Measurements from ENCODE around the gene SULF2. TPM values are rescaled to one million over a fixed set of nuclear protein-coding genes. Genes with fewer than 3 reads are reported as not detected.

SULF2 gene
- total RNA-seq, 2 donors from 2014 or later = 2.1 TPM; not detected in 1

DNA sequence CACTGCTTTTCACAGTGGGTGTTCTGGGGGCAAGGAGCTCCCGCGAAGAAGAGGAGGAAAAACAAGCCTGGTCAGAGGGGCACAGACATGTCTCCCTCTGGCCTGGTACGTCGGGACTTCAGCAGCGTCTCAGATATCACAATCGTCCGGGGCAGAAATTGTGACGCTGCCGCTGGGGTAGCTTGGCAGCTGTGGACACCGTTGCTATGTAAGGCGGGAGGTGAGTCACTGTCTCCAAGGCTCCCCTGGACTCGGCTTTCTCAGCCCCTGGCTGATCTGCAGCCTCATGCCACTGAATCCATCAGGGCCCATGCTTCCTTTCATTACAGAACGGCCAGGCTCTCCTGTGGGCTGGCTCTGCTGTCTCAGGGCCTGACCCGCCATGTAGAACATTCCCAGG, 98.7 kb downstream of the SULF2 start:
- Mint-ChIP-seq H3K27me3 (peaks cover 16 to 24% of the 10 kb centered on the region in 2 donors), H3K9me3 (no peaks in the 10 kb centered on the region), H3K4me3 (no peak overlapping the region), H3K36me3 (no peaks in the 10 kb centered on the region), H3K27ac (no peak overlapping the region), H3K4me1 (ENCODE audit: low read depth in 2 of 2) (no peaks in the 10 kb centered on the region)
- peak; percentile 35 for DNase-seq (ENCODE audit: low spot score)
- ATAC-seq = no peak

GRCh38 chr20:47684306-47685080, 100.8 kb downstream of the SULF2 start:
- peaks cover 6 to 7% of the 10 kb centered on the region in 2 donors for H3K27me3 Mint-ChIP-seq
- DNase-seq (ENCODE audit: low spot score) (peak; percentile 41), ATAC-seq (no peak)
- no peak overlapping the region for H3K27ac Mint-ChIP-seq
- no peaks in the 10 kb centered on the region for H3K4me1 Mint-ChIP-seq (ENCODE audit: low read depth in 2 of 2)
- H3K9me3 Mint-ChIP-seq = no peaks in the 10 kb centered on the region
- H3K4me3 Mint-ChIP-seq = no peak overlapping the region
- H3K36me3 Mint-ChIP-seq = no peaks in the 10 kb centered on the region

DNA sequence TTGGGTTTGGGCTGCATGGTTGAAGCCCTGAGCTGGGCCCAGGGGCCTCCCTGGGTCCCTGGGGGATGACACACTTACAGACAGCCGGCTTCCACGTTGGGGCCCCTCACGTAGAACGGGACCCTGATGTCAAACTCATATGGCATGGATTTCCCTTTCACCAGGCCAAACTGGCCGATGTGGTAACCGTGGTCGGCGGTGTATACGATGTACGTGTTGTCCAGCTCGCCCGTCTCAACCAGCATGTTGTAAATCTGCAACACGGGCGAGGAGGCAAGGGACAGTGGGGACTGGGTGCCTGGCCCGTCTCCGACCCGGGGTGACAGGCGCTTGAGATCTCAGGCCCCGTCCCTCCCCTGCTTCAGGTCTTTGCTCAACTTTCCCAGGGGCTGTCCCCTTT, 102.4 kb downstream of the SULF2 start:
- no peak overlapping the region for H3K27ac Mint-ChIP-seq
- no peaks in the 10 kb centered on the region for H3K9me3 Mint-ChIP-seq
- H3K4me3 Mint-ChIP-seq = no peak overlapping the region
- no peaks in the 10 kb centered on the region for H3K36me3 Mint-ChIP-seq
- ATAC-seq (no peak), DNase-seq (ENCODE audit: low spot score) (no peak)
- peaks cover 0 to 5% of the 10 kb centered on the region in 2 donors for H3K4me1 Mint-ChIP-seq (ENCODE audit: low read depth in 2 of 2)
- H3K27me3 Mint-ChIP-seq = peaks cover 6 to 7% of the 10 kb centered on the region in 2 donors

- no peak overlapping the region for H3K4me3 Mint-ChIP-seq
- no peaks in the 10 kb centered on the region for H3K9me3 Mint-ChIP-seq
- peaks cover 0 to under 1% of the 10 kb centered on the region in 2 donors for H3K27me3 Mint-ChIP-seq
- peaks cover 0 to 5% of the 10 kb centered on the region in 2 donors for H3K4me1 Mint-ChIP-seq (ENCODE audit: low read depth in 2 of 2)
- H3K27ac Mint-ChIP-seq = no peak overlapping the region
- ATAC-seq = no peak
- no peak for DNase-seq (ENCODE audit: low spot score)
- no peaks in the 10 kb centered on the region for H3K36me3 Mint-ChIP-seq
These were observed 103.1 kb downstream of the SULF2 start for GRCh38 chr20:47682028-47682783.

DNA sequence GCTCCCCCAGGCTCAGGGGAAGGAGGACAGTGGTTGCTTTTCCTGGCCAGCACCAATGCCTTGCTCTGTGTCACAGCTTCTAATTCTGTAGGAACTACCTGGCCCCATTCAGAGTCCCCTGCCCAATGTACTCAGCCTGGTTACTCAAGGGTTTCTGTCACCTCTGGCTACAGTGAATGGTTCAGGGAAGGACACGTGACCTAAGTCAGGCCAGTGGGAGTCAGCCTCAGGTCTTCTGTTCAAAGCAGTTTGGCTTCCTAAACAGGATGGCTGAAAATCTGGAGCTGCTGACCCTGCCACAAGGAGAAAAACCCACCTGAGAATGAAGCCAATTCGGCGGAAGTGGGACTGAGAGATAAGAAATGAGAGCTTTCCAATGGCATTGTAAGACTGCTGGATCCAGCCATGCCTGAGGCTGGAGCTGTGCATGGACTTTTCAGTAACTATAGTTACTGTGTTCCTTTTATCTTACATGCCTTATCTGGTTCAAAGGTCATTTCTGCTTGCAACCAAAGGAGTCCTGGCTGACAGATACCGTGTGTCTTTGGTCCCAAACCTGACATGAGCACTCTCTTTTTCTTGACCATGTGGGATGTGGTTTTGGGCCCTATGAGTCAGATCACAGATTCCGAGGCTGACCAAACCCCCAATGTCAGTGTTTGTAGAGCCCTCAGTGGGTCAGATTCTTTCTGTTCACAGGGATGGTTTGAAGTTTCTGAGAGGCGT, 104.3 kb downstream of the SULF2 start:
- H3K4me1 Mint-ChIP-seq (ENCODE audit: low read depth in 2 of 2) = peaks cover 0 to 5% of the 10 kb centered on the region in 2 donors
- no peak for DNase-seq (ENCODE audit: low spot score)
- H3K9me3 Mint-ChIP-seq = no peaks in the 10 kb centered on the region
- H3K27ac Mint-ChIP-seq = no peak overlapping the region
- ATAC-seq = peak in 1 of 2 donors; percentile 1
- H3K4me3 Mint-ChIP-seq = no peak overlapping the region
- H3K36me3 Mint-ChIP-seq = no peaks in the 10 kb centered on the region
- no peaks in the 10 kb centered on the region for H3K27me3 Mint-ChIP-seq

DNA sequence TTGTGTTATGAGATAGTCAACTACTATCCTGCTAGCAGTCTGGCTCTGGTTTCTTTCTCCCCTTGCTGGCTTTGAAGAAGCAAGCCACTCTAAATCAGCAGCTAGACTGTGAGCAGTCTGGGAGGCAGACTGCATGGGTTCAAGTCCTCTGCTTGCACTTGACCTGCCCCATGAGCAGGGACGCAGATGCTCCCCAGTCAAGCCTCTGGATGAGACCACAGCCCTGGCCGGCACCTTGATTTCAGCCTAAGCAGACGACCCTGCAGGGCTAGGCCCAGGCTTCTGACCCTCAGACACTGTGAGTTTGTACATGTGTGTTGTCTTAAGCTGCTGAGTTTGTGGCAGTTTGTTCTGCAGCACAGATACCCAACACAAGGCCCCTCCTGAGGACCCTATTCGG, 105.8 kb downstream of the SULF2 start:
- DNase-seq (ENCODE audit: low spot score) = no peak
- Mint-ChIP-seq H3K9me3 (no peaks in the 10 kb centered on the region), H3K4me1 (ENCODE audit: low read depth in 2 of 2) (peaks cover 0 to 5% of the 10 kb centered on the region in 2 donors), H3K27ac (no peak overlapping the region), H3K27me3 (no peaks in the 10 kb centered on the region), H3K4me3 (no peak overlapping the region), H3K36me3 (no peaks in the 10 kb centered on the region)
- ATAC-seq = peak in 1 of 2 donors; percentile 8

DNA sequence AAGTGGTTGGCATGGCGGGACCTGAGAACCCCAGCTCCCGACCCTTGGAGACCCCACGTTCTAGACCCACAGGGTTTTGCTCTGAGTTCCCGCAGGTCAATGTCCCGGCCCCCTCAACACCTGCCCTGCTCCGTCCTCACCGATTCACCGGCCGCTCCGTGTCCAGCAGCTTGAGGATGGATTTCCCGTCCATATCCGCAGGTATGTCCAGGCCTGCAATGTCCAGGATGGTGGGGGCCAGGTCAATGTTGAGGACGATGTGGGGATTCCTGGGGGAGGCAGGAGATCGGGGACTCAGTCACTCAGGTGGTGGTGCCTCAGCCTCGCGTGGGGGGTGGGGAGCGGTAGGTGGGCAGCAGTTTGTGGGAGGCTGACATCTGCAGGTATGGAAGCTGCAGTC, 106.7 kb downstream of the SULF2 start:
- Mint-ChIP-seq H3K36me3 (no peaks in the 10 kb centered on the region), H3K4me1 (ENCODE audit: low read depth in 2 of 2) (peaks cover 0 to 5% of the 10 kb centered on the region in 2 donors), H3K9me3 (no peaks in the 10 kb centered on the region), H3K4me3 (no peak overlapping the region), H3K27ac (no peak overlapping the region), H3K27me3 (no peaks in the 10 kb centered on the region)
- DNase-seq (ENCODE audit: low spot score) = no peak
- no peak for ATAC-seq

- no peaks in the 10 kb centered on the region for H3K36me3 Mint-ChIP-seq
- DNase-seq (ENCODE audit: low spot score) = no peak
- no peaks in the 10 kb centered on the region for H3K27me3 Mint-ChIP-seq
- H3K4me1 Mint-ChIP-seq (ENCODE audit: low read depth in 2 of 2) = peaks cover 0 to 5% of the 10 kb centered on the region in 2 donors
- H3K27ac Mint-ChIP-seq = no peak overlapping the region
- no peak overlapping the region for H3K4me3 Mint-ChIP-seq
- no peaks in the 10 kb centered on the region for H3K9me3 Mint-ChIP-seq
- peak in 1 of 2 donors; percentile 39 for ATAC-seq
These were observed 107.4 kb downstream of the SULF2 start for GRCh38 chr20:47677635-47678453.

GRCh38 chr20:47676912-47677634, 108.2 kb downstream of the SULF2 start:
- Mint-ChIP-seq H3K36me3 (no peaks in the 10 kb centered on the region), H3K27ac (no peak overlapping the region), H3K9me3 (no peaks in the 10 kb centered on the region), H3K4me1 (ENCODE audit: low read depth in 2 of 2) (peaks cover 0 to 5% of the 10 kb centered on the region in 2 donors), H3K27me3 (no peaks in the 10 kb centered on the region), H3K4me3 (no peak overlapping the region)
- DNase-seq (ENCODE audit: low spot score) (no peak), ATAC-seq (no peak)

DNA sequence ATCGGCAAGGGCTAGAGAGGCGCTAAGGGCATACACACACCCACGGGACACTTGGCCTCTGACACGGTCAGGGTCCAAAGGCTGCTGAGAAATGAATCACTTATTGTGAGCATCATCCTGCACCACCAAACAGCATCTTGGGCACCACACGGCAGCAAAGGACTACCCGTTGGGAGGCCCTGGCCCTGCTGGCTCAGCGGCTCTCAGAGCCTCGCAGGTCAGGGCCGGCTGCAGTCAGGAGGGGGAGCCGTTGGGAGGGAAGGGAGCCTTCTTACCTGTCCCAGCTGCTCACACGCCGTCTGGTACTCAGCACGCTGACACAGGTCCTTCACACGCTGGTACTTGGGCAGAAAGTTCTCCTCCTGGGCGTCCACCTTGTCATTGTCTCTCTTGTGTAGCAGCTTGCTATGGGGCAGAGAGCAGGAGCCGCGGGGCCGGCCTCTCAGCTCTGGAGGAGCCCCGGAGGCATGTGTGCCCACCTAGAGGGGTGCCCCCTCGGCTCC, 109.0 kb downstream of the SULF2 start:
- H3K4me1 Mint-ChIP-seq (ENCODE audit: low read depth in 2 of 2) = peaks cover 0 to 5% of the 10 kb centered on the region in 2 donors
- H3K36me3 Mint-ChIP-seq = no peaks in the 10 kb centered on the region
- no peak overlapping the region for H3K4me3 Mint-ChIP-seq
- no peak for ATAC-seq
- H3K27ac Mint-ChIP-seq = no peak overlapping the region
- H3K27me3 Mint-ChIP-seq = no peaks in the 10 kb centered on the region
- DNase-seq (ENCODE audit: low spot score) = no peak
- H3K9me3 Mint-ChIP-seq = no peaks in the 10 kb centered on the region

- Mint-ChIP-seq H3K4me3 (no peak overlapping the region), H3K27ac (no peak overlapping the region), H3K27me3 (no peaks in the 10 kb centered on the region), H3K36me3 (no peaks in the 10 kb centered on the region), H3K4me1 (ENCODE audit: low read depth in 2 of 2) (peaks cover 0 to 5% of the 10 kb centered on the region in 2 donors), H3K9me3 (no peaks in the 10 kb centered on the region)
- ATAC-seq (no peak), DNase-seq (ENCODE audit: low spot score) (no peak)
These were observed 109.8 kb downstream of the SULF2 start for GRCh38 chr20:47675190-47676142.

- H3K27me3 Mint-ChIP-seq = no peaks in the 10 kb centered on the region
- ATAC-seq (no peak), DNase-seq (ENCODE audit: low spot score) (no peak)
- H3K27ac Mint-ChIP-seq = no peak overlapping the region
- H3K9me3 Mint-ChIP-seq = no peaks in the 10 kb centered on the region
- peaks cover 0 to 5% of the 10 kb centered on the region in 2 donors for H3K4me1 Mint-ChIP-seq (ENCODE audit: low read depth in 2 of 2)
- H3K4me3 Mint-ChIP-seq = no peak overlapping the region
- no peaks in the 10 kb centered on the region for H3K36me3 Mint-ChIP-seq
These were observed 110.6 kb downstream of the SULF2 start for GRCh38 chr20:47674686-47675085.
